NCI-H526 treated with DMSO at 0.1 percent for 48 hours (cell line): ENCODE measurements around the gene BHMT2.
A peak's percentile ranks its signal among the peaks of the same experiment; 100 is the strongest.

Source experiments
- DNase-seq: peaks from one replicate; lab custom pipeline; 2025; lab: John Stamatoyannopoulos, UW

BHMT2 gene

GRCh38 chr5:79069488-79070349, at the start of gene BHMT2, which contains the start of gene DMGDH:
Gene BHMT2 (plus strand): TSS chr5:79069767. CDS start chr5:79069783, 16 bp downstream.
Gene DMGDH (minus strand): TSS chr5:79069674. CDS start chr5:79069620, 54 bp downstream.
- no peak for DNase-seq

- DNase-seq: no peak
These were observed 48.6 kb upstream of the BHMT2 start for GRCh38 chr5:79020861-79021561.

- DNase-seq: no peak
These were observed 47.8 kb upstream of the BHMT2 start for GRCh38 chr5:79021753-79022152.

- no peak for DNase-seq
These were observed 46.8 kb upstream of the BHMT2 start for GRCh38 chr5:79022771-79023170.

- no peak for DNase-seq
These were observed 46.2 kb upstream of the BHMT2 start for GRCh38 chr5:79023348-79023747.

GRCh38 chr5:79023947-79024346, 45.6 kb upstream of the BHMT2 start:
- no peak for DNase-seq

- DNase-seq: no peak
These were observed 44.5 kb upstream of the BHMT2 start for GRCh38 chr5:79025054-79025472.

GRCh38 chr5:79030663-79031484, 38.7 kb upstream of the BHMT2 start:
- DNase-seq: peak; percentile 13

GRCh38 chr5:79031485-79031867, 38.1 kb upstream of the BHMT2 start:
- DNase-seq: no peak

- DNase-seq: peak; percentile 41
These were observed 37.4 kb upstream of the BHMT2 start for GRCh38 chr5:79032031-79032695.

- DNase-seq: no peak
These were observed 36.8 kb upstream of the BHMT2 start for GRCh38 chr5:79032782-79033181.

GRCh38 chr5:79035237-79035636, 34.3 kb upstream of the BHMT2 start:
- no peak for DNase-seq

- no peak for DNase-seq
These were observed 32.8 kb upstream of the BHMT2 start for GRCh38 chr5:79036769-79037168.

GRCh38 chr5:79042188-79042587, 27.4 kb upstream of the BHMT2 start:
- DNase-seq: no peak

- no peak for DNase-seq
These were observed 22.4 kb upstream of the BHMT2 start for GRCh38 chr5:79047199-79047598.

GRCh38 chr5:79048437-79048836, 21.1 kb upstream of the BHMT2 start:
- DNase-seq: no peak

- no peak for DNase-seq
These were observed 19.1 kb upstream of the BHMT2 start for GRCh38 chr5:79050498-79050897.

- no peak for DNase-seq
These were observed 16.2 kb upstream of the BHMT2 start for GRCh38 chr5:79053321-79053720.

GRCh38 chr5:79055017-79055416, 14.6 kb upstream of the BHMT2 start:
- DNase-seq: no peak

GRCh38 chr5:79056847-79057246, 12.7 kb upstream of the BHMT2 start:
- no peak for DNase-seq

- DNase-seq: no peak
These were observed 9.9 kb upstream of the BHMT2 start for GRCh38 chr5:79059674-79060073.

GRCh38 chr5:79062436-79062835, 7.1 kb upstream of the BHMT2 start:
- no peak for DNase-seq
